ENCODE measurements around the gene ENPP1.

ENPP1 gene

DNA sequence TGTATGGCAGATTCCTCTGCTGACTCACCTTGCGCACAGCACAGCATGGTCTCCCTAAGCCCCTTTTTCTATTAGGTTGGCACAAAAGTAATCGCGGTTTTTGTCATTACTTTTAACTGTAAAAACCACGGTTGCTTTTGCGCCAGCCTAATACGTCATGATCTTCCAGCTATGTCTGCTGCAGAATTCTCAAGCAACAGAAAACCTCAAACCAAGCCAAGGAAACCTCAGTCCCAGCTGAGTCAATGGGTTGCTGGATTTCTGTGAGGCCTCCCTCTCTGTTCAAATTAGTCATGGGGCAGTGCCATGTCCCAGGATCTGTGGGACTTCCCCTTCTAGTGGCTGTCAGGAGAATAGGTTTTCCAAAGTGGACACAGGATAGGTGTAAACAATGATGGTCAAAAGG is 15.7 kb upstream of the ENPP1 start:
- Histone ChIP-seq H3K9me3 (ENCODE audit: control insufficient read depth, insufficient read depth, low read length) (no peaks in the 10 kb centered on the region), H4K20me1 (ENCODE audit: control insufficient read depth, insufficient read depth, low read depth, low read length) (no peaks in the 10 kb centered on the region), H3K27me3 (ENCODE audit: control insufficient read depth, low read length) (no peaks in the 10 kb centered on the region), H3K79me2 (ENCODE audit: control insufficient read depth, low read length) (no peaks in the 10 kb centered on the region), H3K4me2 (ENCODE audit: low read length) (no peak overlapping the region), H3K9me2 (replicated peaks; ENCODE audit: control insufficient read depth, low read length) (no peaks in the 10 kb centered on the region), H3K4me3 (ENCODE audit: low read length) (no peak overlapping the region), H3K4me1 (ENCODE audit: control insufficient read depth, low read length) (no peaks in the 10 kb centered on the region), H3K27ac (ENCODE audit: low read depth, low read length) (no peak overlapping the region), H3F3A (ENCODE audit: control insufficient read depth, insufficient read depth) (no peaks in the 10 kb centered on the region), H3K36me3 (ENCODE audit: control insufficient read depth, low read length) (no peaks in the 10 kb centered on the region)
- TF ChIP-seq EZH2phosphoT487 (IDR thresholded peaks at IDR 0.05; ENCODE audit: borderline replicate concordance, low read length) = no peak
- TF ChIP-seq, protein P1, sequence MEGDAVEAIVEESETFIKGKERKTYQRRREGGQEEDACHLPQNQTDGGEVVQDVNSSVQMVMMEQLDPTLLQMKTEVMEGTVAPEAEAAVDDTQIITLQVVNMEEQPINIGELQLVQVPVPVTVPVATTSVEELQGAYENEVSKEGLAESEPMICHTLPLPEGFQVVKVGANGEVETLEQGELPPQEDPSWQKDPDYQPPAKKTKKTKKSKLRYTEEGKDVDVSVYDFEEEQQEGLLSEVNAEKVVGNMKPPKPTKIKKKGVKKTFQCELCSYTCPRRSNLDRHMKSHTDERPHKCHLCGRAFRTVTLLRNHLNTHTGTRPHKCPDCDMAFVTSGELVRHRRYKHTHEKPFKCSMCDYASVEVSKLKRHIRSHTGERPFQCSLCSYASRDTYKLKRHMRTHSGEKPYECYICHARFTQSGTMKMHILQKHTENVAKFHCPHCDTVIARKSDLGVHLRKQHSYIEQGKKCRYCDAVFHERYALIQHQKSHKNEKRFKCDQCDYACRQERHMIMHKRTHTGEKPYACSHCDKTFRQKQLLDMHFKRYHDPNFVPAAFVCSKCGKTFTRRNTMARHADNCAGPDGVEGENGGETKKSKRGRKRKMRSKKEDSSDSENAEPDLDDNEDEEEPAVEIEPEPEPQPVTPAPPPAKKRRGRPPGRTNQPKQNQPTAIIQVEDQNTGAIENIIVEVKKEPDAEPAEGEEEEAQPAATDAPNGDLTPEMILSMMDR (IDR thresholded peaks at IDR 0.05; ENCODE audit: low read depth, low read length, poor library complexity, severe bottlenecking) = no peak

DNA sequence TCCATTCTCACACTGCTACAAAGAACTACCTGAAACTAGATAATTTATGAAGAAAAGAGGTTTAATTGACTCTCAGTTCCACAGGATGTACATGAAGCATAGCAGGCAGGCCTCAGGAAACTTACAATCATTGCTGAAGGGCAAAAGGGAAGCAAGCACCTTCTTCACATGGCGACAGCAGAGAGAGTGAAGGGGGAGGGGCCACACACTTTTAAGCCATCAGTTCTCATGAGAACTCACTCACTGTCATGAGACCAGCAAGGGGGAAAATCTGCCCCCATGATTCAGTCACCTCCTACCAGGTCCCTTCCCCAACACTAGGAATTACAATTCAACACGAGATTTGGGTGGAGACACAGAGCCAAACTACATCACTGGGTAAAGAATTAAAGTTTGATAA is 12.5 kb upstream of the ENPP1 start:
- no peaks in the 10 kb centered on the region for H3K79me2 ChIP-seq (ENCODE audit: control insufficient read depth, low read length)
- no peaks in the 10 kb centered on the region for H3K9me2 ChIP-seq (replicated peaks; ENCODE audit: control insufficient read depth, low read length)
- TF ChIP-seq, protein P1 (IDR thresholded peaks at IDR 0.05; ENCODE audit: low read depth, low read length, poor library complexity, severe bottlenecking) = no peak
- no peak for TF ChIP-seq EZH2phosphoT487 (IDR thresholded peaks at IDR 0.05; ENCODE audit: borderline replicate concordance, low read length)

DNA sequence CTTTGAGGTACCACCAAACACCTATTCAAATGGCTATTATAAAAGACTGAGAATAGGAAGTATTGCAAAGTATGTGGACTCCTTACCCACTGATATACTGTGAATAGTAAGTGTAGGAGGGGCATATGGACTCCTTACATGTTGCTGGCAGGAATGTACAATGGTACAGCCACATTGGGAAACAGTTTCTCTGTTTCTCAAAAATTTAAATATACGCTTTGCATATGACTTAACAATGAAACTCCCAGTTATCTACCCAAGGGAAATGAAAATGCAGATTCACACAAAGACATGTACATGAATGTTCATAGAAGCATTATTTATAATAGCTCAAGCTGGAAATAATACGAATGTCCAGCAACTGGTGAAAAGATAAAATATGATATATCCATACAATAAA is 5.5 kb upstream of the ENPP1 start:
- H3K79me2 ChIP-seq (ENCODE audit: control insufficient read depth, low read length) = no peaks in the 10 kb centered on the region
- peaks cover 5% of the 10 kb centered on the region for H3K4me1 ChIP-seq (ENCODE audit: control insufficient read depth, low read length)
- peaks cover 3% of the 10 kb centered on the region for H3F3A ChIP-seq (ENCODE audit: control insufficient read depth, insufficient read depth)
- no peak overlapping the region for H3K4me3 ChIP-seq (ENCODE audit: low read length)
- no peaks in the 10 kb centered on the region for H4K20me1 ChIP-seq (ENCODE audit: control insufficient read depth, insufficient read depth, low read depth, low read length)
- no peak for TF ChIP-seq EZH2phosphoT487 (IDR thresholded peaks at IDR 0.05; ENCODE audit: borderline replicate concordance, low read length)
- TF ChIP-seq, protein P1 (IDR thresholded peaks at IDR 0.05; ENCODE audit: low read depth, low read length, poor library complexity, severe bottlenecking) = no peak
- H3K27me3 ChIP-seq (ENCODE audit: control insufficient read depth, low read length) = no peaks in the 10 kb centered on the region
- no peaks in the 10 kb centered on the region for H3K9me2 ChIP-seq (replicated peaks; ENCODE audit: control insufficient read depth, low read length)
- no peaks in the 10 kb centered on the region for H3K9me3 ChIP-seq (ENCODE audit: control insufficient read depth, insufficient read depth, low read length)
- no peaks in the 10 kb centered on the region for H3K36me3 ChIP-seq (ENCODE audit: control insufficient read depth, low read length)
- H3K4me2 ChIP-seq (ENCODE audit: low read length) = no peak overlapping the region
- H3K27ac ChIP-seq (ENCODE audit: low read depth, low read length) = no peak overlapping the region

More for the DNA sequence above, 12.5 kb upstream of the ENPP1 start:
- H3F3A ChIP-seq (ENCODE audit: control insufficient read depth, insufficient read depth) = no peaks in the 10 kb centered on the region
- no peaks in the 10 kb centered on the region for H4K20me1 ChIP-seq (ENCODE audit: control insufficient read depth, insufficient read depth, low read depth, low read length)
- no peak overlapping the region for H3K4me3 ChIP-seq (ENCODE audit: low read length)
- H3K4me2 ChIP-seq (ENCODE audit: low read length) = no peak overlapping the region
- no peaks in the 10 kb centered on the region for H3K36me3 ChIP-seq (ENCODE audit: control insufficient read depth, low read length)
- no peaks in the 10 kb centered on the region for H3K9me3 ChIP-seq (ENCODE audit: control insufficient read depth, insufficient read depth, low read length)
- H3K27me3 ChIP-seq (ENCODE audit: control insufficient read depth, low read length) = no peaks in the 10 kb centered on the region
- no peak overlapping the region for H3K27ac ChIP-seq (ENCODE audit: low read depth, low read length)
- no peaks in the 10 kb centered on the region for H3K4me1 ChIP-seq (ENCODE audit: control insufficient read depth, low read length)

Measured in DOHH2 (cell line).